ENCODE data around the gene ALPK3. TPM values are rescaled to one million over a fixed set of nuclear protein-coding genes. Genes with fewer than 3 reads are reported as not detected.

Gene ALPK3
- total RNA-seq, 1 donor from 2014 or later, result 45.2 TPM

DNA sequence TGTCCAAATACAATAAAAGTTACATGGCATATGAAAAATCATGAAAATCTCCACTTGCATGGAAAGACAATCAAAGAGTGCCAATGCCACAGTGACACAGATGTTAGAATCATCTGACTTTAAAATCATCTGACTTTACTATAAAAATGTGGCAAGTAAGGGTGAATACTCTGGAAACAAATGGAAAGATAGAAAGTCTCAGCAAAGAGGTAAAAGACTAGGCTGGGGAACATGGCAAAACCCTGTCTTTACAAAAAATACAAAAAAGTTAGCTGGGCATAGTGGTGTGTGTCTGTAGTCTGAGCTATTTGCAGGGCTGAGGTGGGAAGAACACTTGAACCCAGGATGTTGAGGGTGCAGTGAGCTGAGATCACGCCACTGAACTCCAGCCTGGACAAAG, 29.1 kb downstream of the ALPK3 start:
- no peak for DNase-seq (ENCODE audit: low read depth in 2 of 2)

DNA sequence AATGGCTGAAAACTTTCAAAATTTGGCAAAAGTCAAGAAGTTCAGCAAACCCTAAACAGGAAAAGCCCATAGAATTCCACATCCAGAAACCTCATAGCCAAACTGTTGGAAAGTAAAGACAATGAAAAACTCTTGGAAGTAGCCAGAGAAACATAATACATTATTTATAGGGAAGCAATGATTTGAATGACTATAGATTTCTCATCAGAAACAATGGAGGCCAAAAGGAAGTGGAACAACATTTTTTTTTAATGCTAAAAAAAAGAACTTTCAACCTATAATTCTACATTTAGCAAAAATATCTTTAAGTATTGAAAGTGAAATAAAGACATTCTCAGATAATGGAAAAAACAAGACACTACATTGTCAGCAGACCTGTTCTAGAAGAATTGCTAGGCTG, 30.2 kb downstream of the ALPK3 start:
- DNase-seq (ENCODE audit: low read depth in 2 of 2), result no peak

DNA sequence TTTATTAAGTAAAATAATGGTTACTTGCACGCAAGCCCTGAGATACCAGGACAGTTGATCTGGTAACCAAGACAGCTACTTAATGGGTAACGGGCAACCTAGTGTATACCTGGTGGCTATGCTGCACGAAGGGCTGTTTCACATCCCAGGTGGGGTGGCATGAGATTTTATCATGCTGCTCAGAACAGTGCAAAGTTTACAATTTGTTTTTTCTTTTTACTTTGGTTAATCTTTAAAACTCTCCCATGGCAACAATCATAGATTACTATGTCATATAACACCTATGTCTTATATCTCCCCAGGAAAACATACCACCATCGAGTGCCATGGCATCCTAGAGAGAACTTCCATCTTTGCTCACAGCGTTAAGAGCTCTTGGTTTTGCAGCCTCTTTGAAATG, 35.1 kb downstream of the ALPK3 start:
- DNase-seq (ENCODE audit: low read depth in 2 of 2), result no peak

DNA sequence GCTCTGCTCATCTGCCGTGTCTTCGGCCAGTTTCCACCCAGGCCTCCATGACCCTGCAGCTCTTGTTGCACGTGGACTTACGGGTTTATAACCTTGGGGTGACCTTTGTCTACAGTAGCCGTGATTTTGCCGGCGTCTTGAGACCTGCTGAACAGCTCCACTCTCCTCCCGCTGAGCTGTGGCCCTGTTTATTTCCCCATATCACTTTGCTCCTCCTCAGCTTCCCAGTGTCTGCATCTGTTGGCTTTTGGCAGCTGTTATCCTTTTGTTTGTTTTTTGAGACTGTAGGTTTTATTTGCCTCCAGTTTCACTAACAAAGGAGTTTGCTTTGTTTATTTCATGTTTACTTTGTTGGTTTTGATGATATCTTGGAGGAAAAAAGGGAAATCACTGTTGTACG, 38.0 kb downstream of the ALPK3 start:
- DNase-seq (ENCODE audit: low read depth in 2 of 2), result no peak

DNA sequence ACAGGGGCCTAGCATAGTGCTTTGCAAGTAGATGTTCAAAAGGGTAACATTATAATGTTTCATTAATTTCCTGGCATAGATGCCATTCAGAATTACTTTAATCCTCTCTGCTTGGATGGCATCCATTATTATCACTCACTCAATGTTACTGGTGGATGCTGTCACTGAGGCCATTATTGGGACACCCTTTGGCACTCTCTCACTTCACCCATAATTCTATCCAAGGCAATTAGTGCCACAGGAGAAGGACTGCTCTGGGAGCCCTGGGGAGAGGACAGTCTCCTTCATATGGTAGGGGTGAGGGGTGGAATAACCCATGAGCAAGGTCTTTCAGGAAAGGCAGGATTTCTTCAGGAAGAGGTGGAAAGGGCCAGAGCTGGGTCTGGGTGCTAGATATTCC, 38.6 kb downstream of the ALPK3 start:
- no peak for DNase-seq (ENCODE audit: low read depth in 2 of 2)

DNA sequence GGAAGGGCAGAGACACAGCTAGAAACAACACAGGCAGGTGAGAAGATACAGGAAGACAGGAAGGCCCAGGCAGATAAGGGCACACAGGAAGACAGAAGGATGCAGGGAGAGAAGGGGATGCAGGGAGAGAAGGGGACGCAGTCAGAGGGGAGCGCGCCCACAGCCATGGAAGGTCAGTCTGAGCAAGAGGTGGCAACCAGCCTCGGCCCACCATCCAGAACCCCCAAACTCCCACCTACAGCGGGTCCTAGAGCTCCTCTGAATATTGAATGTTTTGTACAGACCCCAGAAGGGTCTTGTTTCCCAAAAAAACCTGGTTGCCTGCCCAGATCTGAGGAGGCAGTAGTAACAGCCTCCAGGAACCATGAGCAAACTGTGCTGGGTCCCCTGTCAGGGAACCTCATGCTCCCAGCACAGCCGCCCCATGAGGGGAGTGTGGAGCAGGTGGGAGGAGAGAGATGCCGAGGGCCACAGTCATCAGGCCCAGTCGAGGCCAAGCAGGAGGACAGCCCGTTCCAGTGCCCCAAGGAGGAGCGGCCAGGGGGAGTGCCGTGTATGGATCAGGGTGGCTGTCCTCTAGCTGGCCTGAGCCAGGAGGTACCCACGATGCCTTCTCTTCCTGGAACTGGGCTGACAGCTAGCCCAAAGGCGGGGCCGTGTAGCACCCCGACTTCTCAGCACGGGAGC, 39.7 kb downstream of the ALPK3 start:
- DNase-seq (ENCODE audit: low read depth in 2 of 2), result no peak

DNA sequence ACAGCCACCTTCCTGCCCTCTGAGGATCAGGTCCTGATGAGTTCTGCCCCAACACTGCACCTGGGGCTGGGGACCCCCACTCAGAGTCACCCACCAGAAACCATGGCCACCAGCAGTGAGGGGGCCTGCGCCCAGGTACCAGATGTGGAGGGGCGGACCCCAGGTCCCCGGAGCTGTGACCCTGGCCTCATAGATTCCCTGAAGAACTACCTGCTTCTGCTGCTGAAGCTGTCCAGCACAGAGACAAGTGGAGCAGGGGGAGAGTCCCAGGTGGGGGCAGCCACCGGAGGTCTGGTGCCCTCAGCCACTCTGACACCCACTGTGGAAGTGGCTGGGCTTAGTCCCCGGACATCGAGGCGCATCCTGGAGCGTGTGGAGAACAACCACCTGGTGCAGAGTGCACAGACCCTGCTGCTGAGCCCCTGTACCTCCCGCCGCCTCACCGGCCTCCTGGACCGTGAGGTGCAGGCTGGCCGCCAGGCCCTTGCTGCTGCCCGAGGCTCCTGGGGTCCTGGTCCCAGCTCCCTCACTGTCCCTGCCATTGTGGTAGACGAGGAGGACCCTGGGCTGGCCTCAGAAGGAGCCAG, 40.4 kb downstream of the ALPK3 start:
- no peak for DNase-seq (ENCODE audit: low read depth in 2 of 2)

DNA sequence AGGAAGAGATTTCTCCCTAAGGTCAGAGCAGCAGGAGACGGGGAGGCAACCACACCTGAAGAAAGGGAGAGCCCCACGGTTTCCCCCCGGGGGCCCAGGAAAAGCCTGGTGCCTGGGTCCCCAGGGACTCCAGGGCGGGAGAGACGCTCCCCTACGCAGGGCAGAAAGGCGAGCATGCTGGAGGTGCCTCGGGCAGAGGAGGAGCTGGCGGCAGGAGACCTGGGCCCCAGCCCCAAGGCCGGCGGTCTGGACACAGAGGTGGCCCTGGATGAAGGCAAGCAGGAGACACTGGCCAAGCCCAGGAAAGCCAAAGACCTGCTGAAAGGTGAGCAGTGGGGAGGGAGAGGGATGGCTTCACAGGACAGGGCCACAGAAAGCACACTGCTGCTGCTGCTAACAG, 41.1 kb downstream of the ALPK3 start:
- DNase-seq (ENCODE audit: low read depth in 2 of 2), result no peak

DNA sequence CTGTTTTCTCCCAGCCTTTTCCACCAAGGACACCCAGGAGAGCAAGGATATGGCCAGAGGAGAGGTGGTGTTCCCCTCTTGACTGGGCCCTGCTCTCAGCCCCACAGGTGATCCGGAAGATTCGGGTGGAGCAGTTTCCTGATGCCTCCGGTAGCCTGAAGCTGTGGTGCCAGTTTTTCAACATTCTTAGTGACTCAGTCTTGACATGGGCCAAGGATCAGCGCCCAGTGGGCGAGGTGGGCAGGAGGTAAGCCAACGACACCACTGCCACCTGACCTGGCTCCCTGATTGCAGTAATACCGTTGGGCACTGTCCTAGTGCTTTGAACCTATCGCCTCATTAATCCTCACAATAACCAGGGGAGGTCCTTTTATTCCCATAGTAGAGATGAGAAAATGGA, 42.0 kb downstream of the ALPK3 start:
- DNase-seq (ENCODE audit: low read depth in 2 of 2), result no peak

DNA sequence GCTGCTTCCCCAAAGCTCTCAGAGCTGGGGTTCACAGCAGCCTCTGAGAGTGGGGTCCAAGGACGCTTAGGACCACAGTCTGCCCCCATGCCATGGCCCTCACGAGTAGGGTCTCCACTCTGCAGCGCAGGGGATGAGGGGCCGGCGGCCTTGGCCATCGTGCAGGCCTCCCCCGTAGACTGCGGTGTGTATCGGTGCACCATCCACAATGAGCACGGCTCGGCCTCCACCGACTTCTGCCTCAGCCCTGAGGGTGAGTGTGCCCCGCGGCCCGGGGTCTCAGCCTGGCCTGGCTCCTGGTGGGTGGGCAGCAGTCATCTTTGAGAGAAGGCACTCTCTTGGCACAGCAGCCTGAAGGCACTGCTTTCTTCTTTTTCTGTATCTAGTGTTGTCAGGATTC, 42.5 kb downstream of the ALPK3 start:
- DNase-seq (ENCODE audit: low read depth in 2 of 2), result no peak

DNA sequence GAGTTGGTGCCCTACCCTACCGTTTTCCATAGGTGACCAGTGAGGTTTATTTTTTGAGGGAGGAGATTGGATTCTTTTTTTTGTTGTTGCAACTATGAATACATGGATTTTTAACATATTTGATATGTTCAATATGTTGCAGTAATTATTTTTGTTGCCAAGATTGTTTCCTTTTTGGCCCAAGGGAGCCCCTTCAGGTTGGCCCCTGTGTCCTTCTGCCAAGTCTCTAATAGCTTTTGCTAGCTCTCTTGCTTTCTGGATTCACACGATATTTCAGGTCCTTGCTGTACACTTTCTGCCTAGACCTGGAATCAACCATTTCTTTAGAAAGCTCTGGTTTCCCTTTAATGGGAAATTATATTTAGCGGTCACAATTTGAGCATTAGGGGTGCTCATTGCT, 44.6 kb downstream of the ALPK3 start:
- no peak for DNase-seq (ENCODE audit: low read depth in 2 of 2)

DNA sequence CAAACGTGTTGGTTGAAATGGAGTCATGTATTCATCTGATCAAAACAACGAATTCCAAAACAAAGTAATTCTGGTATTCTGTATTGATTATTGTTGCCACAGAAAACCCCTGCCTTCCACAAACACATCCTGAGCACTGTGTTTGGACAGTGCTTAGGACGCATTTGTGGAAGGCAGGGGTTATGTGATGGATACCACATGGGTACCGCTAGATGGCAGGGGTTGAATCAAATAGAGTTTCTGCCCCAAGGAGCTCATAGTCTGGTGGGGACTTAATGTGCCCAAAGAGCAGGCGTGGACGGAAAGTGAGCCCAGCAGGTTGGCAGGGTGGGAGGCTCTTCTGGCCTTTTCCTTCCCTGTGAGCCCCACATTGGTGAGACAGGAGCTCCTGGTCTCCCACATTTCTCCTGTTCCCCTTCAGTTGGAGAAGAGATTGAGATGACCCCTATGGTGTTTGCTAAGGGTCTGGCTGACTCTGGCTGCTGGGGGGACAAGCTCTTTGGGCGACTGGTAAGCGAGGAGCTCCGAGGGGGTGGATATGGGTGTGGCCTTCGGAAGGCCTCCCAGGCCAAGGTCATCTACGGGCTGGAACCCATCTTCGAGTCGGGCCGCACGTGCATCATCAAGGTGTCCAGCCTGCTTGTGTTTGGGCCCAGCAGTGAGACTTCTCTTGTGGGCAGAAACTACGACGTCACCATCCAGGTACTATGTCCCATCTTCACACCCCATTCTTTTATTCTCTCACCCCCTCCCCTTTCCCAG, 45.2 kb downstream of the ALPK3 start:
- no peak for DNase-seq (ENCODE audit: low read depth in 2 of 2)

DNA sequence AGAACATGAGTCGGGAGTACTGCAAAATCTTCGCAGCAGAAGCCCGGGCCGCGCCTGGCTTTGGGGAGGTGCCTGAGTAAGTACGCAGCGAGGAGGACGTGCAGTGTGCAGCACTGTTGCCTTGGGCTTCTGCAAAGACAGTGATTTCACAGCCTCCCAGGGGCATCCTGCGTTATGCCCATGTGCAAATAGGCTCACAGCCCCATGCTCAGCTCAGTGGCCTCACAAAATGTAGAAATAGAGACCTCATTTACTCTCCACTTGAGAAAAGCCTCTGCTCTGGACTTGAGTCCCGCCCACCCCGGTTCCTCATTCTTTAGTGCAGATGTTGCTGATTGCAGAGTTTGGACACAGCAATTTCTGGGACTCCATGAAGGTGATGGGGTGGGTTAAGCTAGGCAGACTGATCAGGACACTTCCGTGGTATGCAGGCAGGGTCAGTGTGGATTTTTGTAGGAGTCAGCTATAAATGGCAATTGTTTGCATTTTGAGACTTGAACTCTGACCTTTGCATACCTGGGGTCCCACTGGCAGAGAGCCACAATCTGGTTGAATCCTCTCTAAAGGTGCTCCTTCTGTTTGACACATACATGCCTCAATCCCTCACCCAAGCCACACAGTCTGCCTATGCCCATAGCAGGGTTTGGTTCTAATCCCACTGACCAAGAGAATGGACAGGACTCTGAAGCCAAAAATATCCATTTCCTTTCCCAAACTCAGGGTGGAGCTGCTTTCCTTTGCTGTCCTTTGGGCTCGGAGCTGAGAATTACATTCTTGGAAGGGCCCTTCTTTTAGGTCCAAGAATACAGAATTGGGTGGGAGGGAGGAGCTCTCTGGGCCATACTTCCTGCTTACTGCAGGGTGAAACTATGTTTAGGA, 46.6 kb downstream of the ALPK3 start:
- DNase-seq (ENCODE audit: low read depth in 2 of 2), result no peak

DNA sequence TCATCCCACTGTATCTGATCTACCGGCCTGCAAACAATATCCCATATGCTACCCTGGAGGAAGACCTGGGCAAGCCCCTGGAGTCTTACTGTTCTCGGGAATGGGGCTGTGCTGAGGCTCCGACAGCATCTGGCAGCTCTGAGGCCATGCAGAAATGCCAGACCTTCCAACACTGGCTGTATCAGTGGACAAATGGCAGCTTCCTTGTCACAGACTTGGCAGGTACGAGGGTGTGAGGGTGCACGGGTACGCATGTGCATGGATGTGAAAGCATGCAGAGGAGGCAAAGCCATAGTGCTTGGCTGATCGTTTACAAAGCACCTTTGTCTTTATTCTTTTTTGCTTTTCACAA, 47.3 kb downstream of the ALPK3 start:
- DNase-seq (ENCODE audit: low read depth in 2 of 2), result no peak

DNA sequence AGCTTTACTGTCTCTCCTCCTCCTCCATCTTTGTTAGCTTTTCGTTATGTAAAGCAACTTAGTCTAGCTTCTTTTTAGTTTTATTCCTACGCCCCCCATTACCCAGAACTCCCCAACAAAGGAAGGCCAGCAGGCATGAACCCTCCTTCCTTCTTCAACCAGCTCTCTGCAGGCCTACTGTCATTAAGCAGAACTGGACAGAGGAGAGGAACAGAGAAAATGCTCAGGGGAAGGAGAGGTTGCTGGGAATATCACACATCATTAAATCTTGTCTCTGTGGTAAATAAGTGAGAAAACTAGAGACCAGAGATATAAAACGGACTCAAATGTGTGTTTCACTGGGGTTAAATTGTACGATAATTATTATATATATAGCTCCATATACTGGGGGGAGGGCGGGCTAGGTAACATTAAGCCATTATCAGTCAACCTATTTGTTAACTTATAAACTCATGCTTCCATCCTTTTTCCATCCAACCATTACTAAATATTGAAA, 48.0 kb downstream of the ALPK3 start:
- no peak for DNase-seq (ENCODE audit: low read depth in 2 of 2)

DNA sequence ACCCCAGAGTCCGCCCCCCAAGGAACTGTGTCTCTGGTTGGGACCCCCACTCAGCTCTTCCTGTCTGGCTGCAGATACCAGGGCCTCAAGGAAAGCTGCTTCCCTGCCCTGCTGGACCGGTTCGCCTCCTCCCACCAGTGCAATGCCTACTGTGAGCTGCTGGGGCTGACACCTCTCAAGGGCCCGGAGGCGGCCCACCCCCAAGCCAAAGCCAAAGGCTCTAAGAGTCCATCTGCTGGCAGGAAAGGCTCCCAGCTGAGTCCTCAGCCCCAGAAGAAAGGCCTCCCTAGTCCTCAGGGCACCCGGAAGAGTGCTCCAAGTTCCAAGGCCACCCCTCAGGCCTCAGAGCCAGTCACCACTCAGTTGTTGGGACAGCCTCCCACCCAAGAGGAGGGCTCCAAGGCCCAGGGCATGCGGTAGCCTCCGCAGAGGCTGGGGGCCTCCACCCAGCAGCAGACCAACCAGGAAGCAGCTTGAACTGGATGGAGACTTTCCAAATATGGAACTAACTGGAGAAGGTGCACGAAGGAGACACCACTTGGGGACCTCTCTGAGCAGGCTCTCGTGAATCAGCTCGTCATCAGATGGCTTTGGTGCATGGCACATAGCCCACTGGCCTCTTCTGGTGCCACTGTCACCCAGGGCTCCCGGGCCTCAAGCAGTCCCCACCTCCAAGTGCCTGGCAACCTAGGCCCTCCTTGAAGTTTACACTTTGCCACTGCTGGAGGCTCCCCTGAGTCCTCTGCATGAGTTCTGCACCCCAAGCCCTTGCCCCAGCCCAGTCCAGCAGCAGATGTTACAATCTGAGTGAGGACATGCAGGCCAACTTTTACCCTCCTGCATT, 51.1 kb downstream of the ALPK3 start:
- no peak for DNase-seq (ENCODE audit: low read depth in 2 of 2)

DNA sequence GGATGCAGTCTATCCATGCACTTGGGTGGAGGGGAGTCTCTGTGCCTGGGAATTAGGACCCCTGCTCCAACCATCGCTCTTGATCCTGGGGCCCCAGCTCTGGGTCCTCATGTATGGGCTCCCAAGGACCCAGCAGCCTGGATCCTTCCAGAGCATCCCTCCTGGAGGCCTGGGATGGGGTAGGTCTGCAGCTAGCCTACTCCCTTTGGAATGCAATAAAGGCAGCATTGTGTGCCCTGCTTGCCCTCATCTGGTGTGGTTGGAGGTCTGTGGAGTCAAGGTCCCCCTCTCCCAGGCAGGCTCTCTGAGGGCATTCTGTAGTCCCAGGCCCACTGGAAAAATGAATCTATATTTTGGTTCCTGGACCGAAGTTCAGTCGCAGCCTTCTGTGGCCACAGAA, 52.4 kb downstream of the ALPK3 start:
- no peak for DNase-seq (ENCODE audit: low read depth in 2 of 2)

DNA sequence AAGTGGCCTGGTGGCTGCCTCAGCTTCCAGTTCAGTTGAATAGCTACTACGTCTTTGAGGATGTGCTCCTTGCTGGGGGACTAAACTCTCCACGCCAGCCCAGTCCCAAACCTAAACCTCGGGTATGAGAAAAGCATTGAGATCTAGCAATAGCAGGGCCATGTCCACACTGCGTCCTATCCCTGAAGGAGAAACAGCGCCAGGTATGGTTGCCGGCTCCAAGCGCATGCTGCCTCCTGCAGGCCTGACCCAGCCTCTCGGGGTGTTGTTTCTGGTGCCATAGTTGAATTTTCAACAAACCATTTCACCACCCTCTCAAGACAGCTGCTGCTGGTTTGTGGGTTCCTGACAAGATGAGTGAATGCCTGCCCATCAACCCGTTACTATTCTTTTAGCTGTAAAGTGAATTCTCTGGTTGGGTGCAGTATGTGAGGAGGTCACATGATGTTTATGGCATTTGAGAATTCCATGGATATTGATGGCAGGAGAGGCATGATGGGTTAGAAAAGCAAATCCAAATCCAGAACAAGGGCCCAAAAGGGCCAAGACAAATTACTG, 54.4 kb downstream of the ALPK3 start:
- DNase-seq (ENCODE audit: low read depth in 2 of 2), result no peak

DNA sequence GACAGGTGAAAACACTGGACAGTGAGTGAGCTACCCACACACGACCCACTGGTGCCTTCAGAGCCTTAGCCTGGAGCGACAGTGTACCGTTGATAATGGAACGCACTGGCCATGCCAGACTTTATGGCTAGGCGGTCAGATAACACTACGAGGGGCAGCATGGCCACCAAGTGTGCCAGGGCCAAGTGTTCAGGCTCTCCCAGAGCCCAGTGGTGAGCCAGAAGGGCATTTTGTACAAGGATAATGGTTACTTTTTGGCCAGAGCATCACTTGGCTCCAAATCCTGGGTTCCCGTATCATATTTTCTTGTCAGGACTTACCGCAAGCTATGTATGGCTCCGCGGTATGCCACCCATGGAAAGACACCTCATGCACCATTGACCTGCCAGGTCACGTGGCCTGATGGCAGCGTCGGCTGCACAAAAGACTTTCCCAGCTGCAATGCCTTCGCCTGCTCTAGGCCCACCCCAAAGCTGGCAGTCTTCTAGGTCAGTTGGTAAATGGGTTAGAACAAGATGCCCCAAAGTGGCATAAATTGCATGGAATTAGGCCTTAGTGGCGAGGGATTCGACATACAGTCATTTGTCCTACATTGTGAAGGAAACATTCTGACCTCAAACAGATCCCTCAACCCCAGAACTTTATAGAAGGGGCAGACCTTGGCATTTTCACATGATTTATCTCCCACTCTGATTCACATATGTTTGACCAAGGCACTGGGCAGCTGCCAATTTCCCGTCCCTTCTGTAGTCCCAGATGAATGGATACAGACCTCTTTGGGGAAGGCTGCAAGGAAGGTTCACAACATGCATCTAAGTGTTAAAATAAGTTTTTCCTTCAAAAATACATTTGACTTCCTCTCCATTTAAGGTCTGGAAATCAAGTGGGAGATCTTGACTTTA, 55.1 kb downstream of the ALPK3 start:
- no peak for DNase-seq (ENCODE audit: low read depth in 2 of 2)

DNA sequence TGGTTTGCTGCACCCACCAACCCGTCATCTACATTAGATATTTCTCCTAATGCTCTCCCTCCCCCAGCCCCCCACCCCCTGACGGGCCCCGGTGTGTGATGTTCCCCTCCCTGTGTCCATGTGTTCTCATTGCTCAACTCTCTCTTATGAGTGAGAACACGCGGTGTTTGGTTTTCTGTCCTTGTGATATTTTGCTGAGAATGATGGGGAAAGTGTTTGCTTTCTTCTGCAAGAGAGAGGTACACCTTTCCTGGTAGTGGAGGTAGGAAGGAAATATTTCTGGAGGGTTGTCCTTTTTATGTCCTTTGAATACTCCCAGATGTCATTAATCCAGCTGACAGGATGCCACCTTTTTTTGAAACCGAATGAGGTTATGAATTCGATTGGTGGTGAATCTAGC, 56.8 kb downstream of the ALPK3 start:
- no peak for DNase-seq (ENCODE audit: low read depth in 2 of 2)
